Stomach smooth muscle (tissue), 2 donors: Measurements from ENCODE around the gene TMPRSS11A.

Experiments
- H3K27ac ChIP-seq: one replicate; pipeline ENCODE4 v1.7.0; 2013; ENCODE audit warnings: mild to moderate bottlenecking, low read length, inconsistent platforms
- H3K27me3 ChIP-seq, 2 donors: one replicate each; pipeline ENCODE4 v1.7.0; 2013; ENCODE audit warnings: low read length in 2 of 2; ENCODE audit not compliant: insufficient read depth in 2 of 2, control insufficient read depth in 1 of 2
- H3K36me3 ChIP-seq, 2 donors: one replicate each; pipeline ENCODE4 v1.7.0; 2013; ENCODE audit warnings: low read length in 2 of 2; ENCODE audit not compliant: control insufficient read depth in 2 of 2, insufficient read depth in 2 of 2
- H3K4me1 ChIP-seq: one replicate; pipeline ENCODE4 v1.7.0; 2013; ENCODE audit warnings: low read length; ENCODE audit not compliant: control insufficient read depth, insufficient read depth
- H3K4me3 ChIP-seq, 2 donors: one replicate each; pipeline ENCODE4 v1.7.0; 2013; ENCODE audit warnings: low read length in 2 of 2
- H3K9ac ChIP-seq, 2 donors: one replicate each; pipeline ENCODE4 v1.7.0; 2013; ENCODE audit warnings: low read length in 2 of 2, mild to moderate bottlenecking in 1 of 2
- H3K9me3 ChIP-seq, 2 donors: one replicate each; pipeline ENCODE4 v1.7.0; 2013; ENCODE audit warnings: low read length in 2 of 2; ENCODE audit not compliant: control insufficient read depth in 2 of 2
- donor health status: healthy.
- donor health status: Pancreatic carcinoma.

TMPRSS11A gene, protein sequence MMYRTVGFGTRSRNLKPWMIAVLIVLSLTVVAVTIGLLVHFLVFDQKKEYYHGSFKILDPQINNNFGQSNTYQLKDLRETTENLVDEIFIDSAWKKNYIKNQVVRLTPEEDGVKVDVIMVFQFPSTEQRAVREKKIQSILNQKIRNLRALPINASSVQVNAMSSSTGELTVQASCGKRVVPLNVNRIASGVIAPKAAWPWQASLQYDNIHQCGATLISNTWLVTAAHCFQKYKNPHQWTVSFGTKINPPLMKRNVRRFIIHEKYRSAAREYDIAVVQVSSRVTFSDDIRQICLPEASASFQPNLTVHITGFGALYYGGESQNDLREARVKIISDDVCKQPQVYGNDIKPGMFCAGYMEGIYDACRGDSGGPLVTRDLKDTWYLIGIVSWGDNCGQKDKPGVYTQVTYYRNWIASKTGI

DNA sequence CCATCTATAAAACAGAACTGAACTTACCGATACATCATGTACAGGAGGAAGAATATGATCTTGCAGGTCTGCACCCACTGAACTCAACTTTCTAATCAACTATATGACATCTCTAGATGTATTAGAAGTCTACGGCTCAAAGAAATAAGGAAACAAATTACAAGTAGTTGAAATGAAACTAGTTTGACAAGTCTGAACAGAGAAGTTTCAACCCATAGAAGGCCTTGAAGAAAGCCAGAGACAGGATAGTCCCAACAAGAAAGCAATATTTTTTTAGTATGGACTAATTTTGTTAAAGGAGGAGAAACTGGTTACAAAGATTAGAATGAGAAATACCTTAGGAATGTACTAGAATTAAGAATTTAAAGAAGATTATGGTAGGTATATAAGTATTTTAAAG, at the start of gene TMPRSS11A:
TMPRSS11A (minus strand) TSS at position 138 of the 400 bp plus-strand sequence; CDS start at position 38, 100 bp downstream.
- no peak within 1 kb of the TSS for H3K9ac ChIP-seq
- no peak within 1 kb of the TSS for H3K27ac ChIP-seq
- no peaks in the 10 kb centered on the region for H3K27me3 ChIP-seq
- H3K4me1 ChIP-seq: no peaks in the 10 kb centered on the region
- H3K4me3 ChIP-seq: no peak within 1 kb of the TSS
- H3K9me3 ChIP-seq: no peaks in the 10 kb centered on the region
- no peaks in the 10 kb centered on the region for H3K36me3 ChIP-seq

DNA sequence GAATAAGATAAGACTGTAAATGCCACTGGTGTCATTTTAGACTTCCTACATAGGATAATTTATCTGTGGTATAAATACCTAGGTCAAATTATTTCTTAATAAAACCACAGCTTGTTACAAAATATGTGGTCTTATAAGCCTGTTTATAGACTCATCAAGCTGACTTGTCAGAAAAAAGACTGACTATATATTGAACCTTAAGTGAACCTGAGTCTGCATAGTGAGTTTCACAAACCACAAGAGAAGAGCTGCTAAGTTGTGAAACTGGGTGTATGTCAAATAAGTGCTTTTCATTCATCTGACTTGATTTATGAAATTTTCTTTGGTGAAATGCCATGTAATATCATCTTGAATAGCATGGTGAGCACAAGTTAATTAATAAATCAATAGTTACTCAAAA, 48.4 kb upstream of the TMPRSS11A start:
- H3K27me3 ChIP-seq: no peaks in the 10 kb centered on the region
- no peak overlapping the region for H3K9ac ChIP-seq
- H3K4me3 ChIP-seq: no peak overlapping the region
- H3K36me3 ChIP-seq: no peaks in the 10 kb centered on the region
- H3K4me1 ChIP-seq: no peaks in the 10 kb centered on the region
- H3K27ac ChIP-seq: no peak overlapping the region
- no peaks in the 10 kb centered on the region for H3K9me3 ChIP-seq

DNA sequence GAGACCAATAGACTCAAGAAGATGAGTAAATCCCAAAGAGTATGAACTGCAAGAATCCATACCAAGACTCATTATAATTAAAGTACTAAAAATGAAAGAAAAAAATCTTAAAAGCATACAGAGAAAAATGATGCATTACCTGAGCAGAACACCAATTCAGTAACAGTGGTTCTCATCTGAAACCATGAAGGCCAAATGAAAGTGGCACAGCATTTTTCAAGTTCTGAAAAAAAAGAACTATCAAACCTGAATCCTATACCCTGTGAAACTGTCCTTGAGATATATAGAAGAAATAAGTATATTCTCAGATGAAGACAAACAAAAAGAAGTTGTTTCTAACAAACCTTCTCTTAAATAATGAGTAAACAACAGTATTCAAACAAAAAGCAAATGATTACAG, 39.6 kb upstream of the TMPRSS11A start:
- no peak overlapping the region for H3K27ac ChIP-seq
- H3K27me3 ChIP-seq: no peaks in the 10 kb centered on the region
- H3K36me3 ChIP-seq: no peaks in the 10 kb centered on the region
- H3K4me3 ChIP-seq: no peak overlapping the region
- no peaks in the 10 kb centered on the region for H3K9me3 ChIP-seq
- H3K4me1 ChIP-seq: no peaks in the 10 kb centered on the region
- no peak overlapping the region for H3K9ac ChIP-seq

DNA sequence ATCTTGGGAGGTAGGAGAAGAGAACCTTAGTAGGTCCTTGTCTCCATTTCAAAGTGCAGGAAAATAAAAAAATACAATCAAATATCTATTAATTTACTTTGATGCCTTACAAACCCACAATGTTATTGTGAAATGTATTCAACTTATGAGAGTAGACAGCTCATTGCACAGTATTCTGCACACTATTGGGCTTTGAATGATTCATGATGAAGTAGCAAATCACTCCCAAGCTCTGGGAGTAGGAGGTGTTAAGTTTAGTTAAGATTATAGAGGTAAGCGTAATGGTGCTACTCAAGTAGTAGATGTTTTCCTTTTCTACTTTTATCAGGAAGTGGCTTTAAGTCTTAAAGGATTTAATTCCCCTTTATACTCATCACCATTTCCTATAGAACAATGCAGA, 32.8 kb upstream of the TMPRSS11A start:
- H3K27ac ChIP-seq: no peak overlapping the region
- no peak overlapping the region for H3K4me3 ChIP-seq
- H3K36me3 ChIP-seq: no peaks in the 10 kb centered on the region
- no peak overlapping the region for H3K9ac ChIP-seq
- H3K27me3 ChIP-seq: no peaks in the 10 kb centered on the region
- H3K9me3 ChIP-seq: no peaks in the 10 kb centered on the region
- no peaks in the 10 kb centered on the region for H3K4me1 ChIP-seq

DNA sequence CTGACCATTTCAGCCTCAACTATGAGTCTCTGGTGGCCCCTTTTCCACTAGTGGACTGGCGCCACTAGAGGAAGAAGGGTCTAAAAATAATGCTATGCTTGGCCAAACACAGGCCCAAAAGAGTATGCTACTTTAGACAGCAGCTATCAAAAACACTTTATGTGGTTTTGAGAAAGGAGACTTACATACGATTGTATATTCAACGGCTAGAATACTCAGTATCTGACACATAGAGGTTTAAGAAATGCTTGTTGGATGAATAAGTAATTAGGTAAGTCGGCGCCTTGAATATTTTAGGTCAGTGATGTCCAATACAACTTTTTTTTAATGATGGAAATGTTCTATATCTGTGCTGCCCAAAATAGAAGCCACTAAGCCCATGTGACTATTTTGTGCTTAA, 25.7 kb upstream of the TMPRSS11A start:
- no peaks in the 10 kb centered on the region for H3K4me1 ChIP-seq
- H3K36me3 ChIP-seq: no peaks in the 10 kb centered on the region
- no peak overlapping the region for H3K9ac ChIP-seq
- H3K27ac ChIP-seq: no peak overlapping the region
- H3K27me3 ChIP-seq: no peaks in the 10 kb centered on the region
- no peak overlapping the region for H3K4me3 ChIP-seq
- no peaks in the 10 kb centered on the region for H3K9me3 ChIP-seq

DNA sequence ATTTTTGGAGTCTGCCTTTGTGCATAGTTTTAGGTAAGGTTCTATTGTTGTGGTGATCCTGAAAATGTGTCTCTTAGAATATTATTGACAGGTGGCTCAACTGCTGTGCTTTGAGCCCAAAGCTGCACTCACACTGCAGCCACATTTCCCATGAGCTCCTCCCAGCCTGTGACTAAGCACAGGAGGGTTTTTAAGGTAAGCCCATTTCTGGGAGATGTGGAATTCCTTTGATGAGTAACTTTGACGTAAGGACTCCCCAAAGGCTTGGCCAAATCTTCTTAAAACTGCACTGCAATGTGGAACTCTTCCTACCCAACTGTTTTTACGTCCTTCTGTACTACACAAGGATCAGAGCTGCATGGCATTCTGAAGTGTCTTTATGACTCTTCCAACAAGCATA, 20.0 kb upstream of the TMPRSS11A start:
- H3K9ac ChIP-seq: no peak overlapping the region
- no peaks in the 10 kb centered on the region for H3K27me3 ChIP-seq
- no peaks in the 10 kb centered on the region for H3K4me1 ChIP-seq
- H3K9me3 ChIP-seq: peaks cover 6 to 7% of the 10 kb centered on the region in 2 donors
- no peak overlapping the region for H3K27ac ChIP-seq
- H3K36me3 ChIP-seq: no peaks in the 10 kb centered on the region
- no peak overlapping the region for H3K4me3 ChIP-seq

DNA sequence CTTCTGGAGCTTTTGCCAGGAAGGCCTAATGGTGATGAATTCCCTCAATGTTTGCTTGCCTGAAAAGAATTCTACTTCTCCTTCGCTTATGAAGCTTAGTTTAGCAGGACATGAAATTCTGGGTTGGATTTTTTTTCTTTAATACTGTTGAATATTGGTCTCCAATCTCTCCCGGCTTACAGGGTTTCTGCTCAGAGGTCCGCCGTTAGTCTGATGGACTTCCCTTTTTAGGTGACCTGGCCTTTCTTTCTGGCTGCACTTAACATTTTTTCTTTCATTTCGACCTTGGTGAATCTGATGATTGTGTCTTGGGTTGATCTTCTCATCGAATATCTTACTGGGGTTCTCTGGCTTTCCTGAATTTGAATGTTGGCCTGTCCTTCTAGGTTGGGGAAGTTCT, 17.2 kb upstream of the TMPRSS11A start:
- no peak overlapping the region for H3K27ac ChIP-seq
- no peaks in the 10 kb centered on the region for H3K27me3 ChIP-seq
- H3K4me1 ChIP-seq: no peaks in the 10 kb centered on the region

DNA sequence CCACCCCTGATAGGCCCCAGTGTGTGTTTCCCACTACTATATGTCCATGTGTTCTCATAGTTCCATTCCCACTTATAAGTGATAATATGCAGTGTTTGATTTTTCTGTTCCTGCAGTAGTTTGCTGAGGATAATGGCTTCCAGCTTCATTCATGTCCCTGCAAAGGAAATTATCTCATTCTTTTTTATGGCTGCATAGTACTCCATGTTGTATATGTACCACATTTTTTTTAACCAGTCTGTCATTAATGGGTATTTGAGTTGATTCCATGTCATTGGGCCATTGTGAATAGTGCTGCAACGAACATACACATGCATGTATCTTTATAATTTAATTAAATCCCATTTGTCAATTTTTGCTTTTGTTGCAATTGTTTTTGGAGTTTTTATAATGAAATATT, 10.3 kb upstream of the TMPRSS11A start:
- H3K9ac ChIP-seq: no peak overlapping the region
- no peaks in the 10 kb centered on the region for H3K36me3 ChIP-seq
- H3K27me3 ChIP-seq: no peaks in the 10 kb centered on the region
- peaks cover 0 to 3% of the 10 kb centered on the region in 2 donors for H3K9me3 ChIP-seq
- no peak overlapping the region for H3K4me3 ChIP-seq
- no peaks in the 10 kb centered on the region for H3K4me1 ChIP-seq
- H3K27ac ChIP-seq: no peak overlapping the region

More for the DNA sequence above, 17.2 kb upstream of the TMPRSS11A start:
- Histone ChIP-seq H3K9me3 (peaks cover 6 to 10% of the 10 kb centered on the region in 2 donors), H3K36me3 (no peaks in the 10 kb centered on the region), H3K9ac (no peak overlapping the region), H3K4me3 (no peak overlapping the region)

DNA sequence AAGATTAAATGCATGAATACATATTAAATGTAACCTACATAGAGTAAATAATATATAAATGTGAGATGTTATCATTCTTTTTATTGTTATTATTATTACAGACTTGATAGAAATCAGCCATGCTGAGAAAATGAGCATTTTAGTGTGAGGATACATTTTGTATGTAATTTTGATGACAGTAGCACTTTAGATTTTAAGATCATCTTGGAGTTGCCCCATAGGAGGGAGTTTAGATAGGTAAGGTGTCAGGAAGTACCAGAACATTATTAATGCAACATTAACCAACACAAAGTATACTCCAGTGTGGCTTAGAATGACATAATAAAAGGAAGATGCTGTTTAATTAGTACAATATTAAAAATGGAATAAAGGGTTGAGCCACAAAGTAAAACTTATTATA, 8.4 kb downstream of the TMPRSS11A start:
- no peak overlapping the region for H3K4me3 ChIP-seq
- no peaks in the 10 kb centered on the region for H3K27me3 ChIP-seq
- H3K9ac ChIP-seq: no peak overlapping the region
- H3K4me1 ChIP-seq: no peaks in the 10 kb centered on the region
- no peaks in the 10 kb centered on the region for H3K36me3 ChIP-seq
- H3K27ac ChIP-seq: no peak overlapping the region
- H3K9me3 ChIP-seq: no peaks in the 10 kb centered on the region

DNA sequence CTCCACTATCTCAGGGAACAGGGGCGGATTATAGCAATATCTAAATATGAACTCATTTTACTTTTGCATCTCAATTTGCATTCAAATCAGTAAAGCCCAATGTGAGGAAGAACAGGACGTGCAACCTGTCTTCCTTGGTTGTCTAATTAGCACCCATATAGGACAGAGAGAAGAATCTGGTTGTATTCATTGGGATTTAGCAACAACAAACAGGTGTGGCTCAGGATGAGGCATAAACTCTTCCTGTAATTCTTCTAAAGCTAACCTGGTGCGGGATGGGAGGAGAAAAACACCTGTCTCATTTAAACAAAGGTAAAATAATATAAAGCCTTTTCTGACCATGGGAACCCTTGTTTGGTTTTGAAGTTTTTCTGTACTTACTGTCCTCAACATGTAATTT, 22.2 kb downstream of the TMPRSS11A start:
- no peak overlapping the region for H3K27ac ChIP-seq
- no peaks in the 10 kb centered on the region for H3K27me3 ChIP-seq
- H3K9ac ChIP-seq: no peak overlapping the region
- H3K4me1 ChIP-seq: no peaks in the 10 kb centered on the region
- H3K36me3 ChIP-seq: no peaks in the 10 kb centered on the region
- H3K9me3 ChIP-seq: no peaks in the 10 kb centered on the region
- no peak overlapping the region for H3K4me3 ChIP-seq

DNA sequence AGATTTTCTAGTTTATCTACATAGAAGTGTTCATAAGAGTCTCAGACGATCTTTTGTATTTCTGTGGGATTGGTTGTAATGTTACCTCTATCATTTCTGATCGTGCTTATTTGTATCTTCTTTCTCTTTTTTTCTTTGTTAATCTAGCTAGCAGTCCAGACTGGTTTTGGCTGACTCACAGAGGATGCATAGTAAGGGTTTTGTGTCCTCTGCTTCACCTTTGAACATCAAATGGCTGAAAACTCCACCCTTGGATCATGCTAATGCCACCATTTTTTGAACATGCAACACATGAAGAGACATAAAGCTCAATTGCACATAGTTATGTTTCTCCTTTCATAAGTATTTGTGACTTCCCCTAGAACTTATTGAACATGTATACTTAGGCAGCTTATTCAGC, 22.8 kb downstream of the TMPRSS11A start:
- H3K9me3 ChIP-seq: no peaks in the 10 kb centered on the region
- H3K4me3 ChIP-seq: no peak overlapping the region
- no peaks in the 10 kb centered on the region for H3K4me1 ChIP-seq
- H3K27me3 ChIP-seq: no peaks in the 10 kb centered on the region
- H3K9ac ChIP-seq: no peak overlapping the region
- H3K36me3 ChIP-seq: no peaks in the 10 kb centered on the region
- H3K27ac ChIP-seq: no peak overlapping the region
